Mesothelial cell of epicardium (in vitro differentiated cells): ENCODE measurements around the gene CRYAB. TPM values are rescaled to one million over a fixed set of nuclear protein-coding genes. Genes with fewer than 3 reads are reported as not detected.
"Not testable (repeated sequence)": the region's sequence is repeated elsewhere in the genome, so short reads cannot be mapped to it uniquely, and the experiment has no call there.

ENCODE experiments used
- DNase-seq, 2 experiments: peaks; one replicate each; pipeline ENCODE4 v3.0.0; 2021; ENCODE audit warnings: low spot score in 2 of 2; ENCODE audit not compliant: unreplicated experiment in 2 of 2
- H3K27ac Mint-ChIP-seq: 2 replicates; pipeline ENCODE4 v1.8.0; 2021; ENCODE audit warnings: mixed read lengths
- H3K27me3 Mint-ChIP-seq: 2 replicates; pipeline ENCODE4 v1.8.0; 2021; ENCODE audit warnings: low read depth, mixed read lengths
- H3K36me3 Mint-ChIP-seq: 2 replicates; pipeline ENCODE4 v1.8.0; 2021; ENCODE audit warnings: mixed read lengths
- H3K4me1 Mint-ChIP-seq: 2 replicates; pipeline ENCODE4 v1.8.0; 2021; ENCODE audit warnings: mixed read lengths
- H3K4me3 Mint-ChIP-seq: 2 replicates; pipeline ENCODE4 v1.8.0; 2021; ENCODE audit warnings: mild to moderate bottlenecking, moderate library complexity, mixed read lengths
- H3K9me3 Mint-ChIP-seq: 2 replicates; pipeline ENCODE4 v1.8.0; 2021; ENCODE audit warnings: mixed read lengths
- total RNA-seq: library from RNA; stranded (reverse); gene quantifications from 3 replicates; pipeline ENCODE4 v1.2.1, GENCODE V29; 2021
- TF ChIP-seq, protein P1 (sequence below): fragments of 200-600 bp; sonication (generic); IDR thresholded peaks from one replicate; pipeline ENCODE4 v1.5.0; 2021; ENCODE audit warnings: antibody characterized with exemption; ENCODE audit not compliant: unreplicated experiment

Gene CRYAB
- total RNA-seq, 1 donor from 2014 or later: 0.74 TPM

DNA sequence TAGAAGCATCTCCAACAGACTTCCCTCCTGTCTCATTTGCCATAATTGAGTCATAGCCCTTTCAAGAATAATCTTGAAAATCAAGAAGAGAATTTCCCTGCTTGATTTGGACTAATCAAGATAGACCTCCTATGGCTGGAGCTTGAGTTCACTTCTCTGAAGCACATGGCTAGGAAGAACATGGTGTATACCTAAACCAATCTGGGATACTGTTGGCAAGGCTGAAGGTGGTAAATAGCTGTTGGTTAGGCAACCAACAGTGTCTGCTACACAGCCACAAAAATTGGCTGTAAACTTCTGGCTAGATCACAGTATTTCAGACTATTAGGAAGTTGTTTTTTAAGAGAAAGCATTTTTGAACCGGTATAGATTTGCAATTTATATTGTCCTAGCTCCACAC is 4.9 kb downstream of the CRYAB start:
- DNase-seq: no peak
- no peak overlapping the region for H3K4me3 Mint-ChIP-seq
- no peak overlapping the region for H3K27ac Mint-ChIP-seq
- TF ChIP-seq, protein P1, sequence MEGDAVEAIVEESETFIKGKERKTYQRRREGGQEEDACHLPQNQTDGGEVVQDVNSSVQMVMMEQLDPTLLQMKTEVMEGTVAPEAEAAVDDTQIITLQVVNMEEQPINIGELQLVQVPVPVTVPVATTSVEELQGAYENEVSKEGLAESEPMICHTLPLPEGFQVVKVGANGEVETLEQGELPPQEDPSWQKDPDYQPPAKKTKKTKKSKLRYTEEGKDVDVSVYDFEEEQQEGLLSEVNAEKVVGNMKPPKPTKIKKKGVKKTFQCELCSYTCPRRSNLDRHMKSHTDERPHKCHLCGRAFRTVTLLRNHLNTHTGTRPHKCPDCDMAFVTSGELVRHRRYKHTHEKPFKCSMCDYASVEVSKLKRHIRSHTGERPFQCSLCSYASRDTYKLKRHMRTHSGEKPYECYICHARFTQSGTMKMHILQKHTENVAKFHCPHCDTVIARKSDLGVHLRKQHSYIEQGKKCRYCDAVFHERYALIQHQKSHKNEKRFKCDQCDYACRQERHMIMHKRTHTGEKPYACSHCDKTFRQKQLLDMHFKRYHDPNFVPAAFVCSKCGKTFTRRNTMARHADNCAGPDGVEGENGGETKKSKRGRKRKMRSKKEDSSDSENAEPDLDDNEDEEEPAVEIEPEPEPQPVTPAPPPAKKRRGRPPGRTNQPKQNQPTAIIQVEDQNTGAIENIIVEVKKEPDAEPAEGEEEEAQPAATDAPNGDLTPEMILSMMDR: no peak
- peaks cover 20% of the 10 kb centered on the region for H3K4me1 Mint-ChIP-seq
- H3K27me3 Mint-ChIP-seq: no peaks in the 10 kb centered on the region
- peaks cover 8% of the 10 kb centered on the region for H3K36me3 Mint-ChIP-seq
- peaks cover 6% of the 10 kb centered on the region for H3K9me3 Mint-ChIP-seq

DNA sequence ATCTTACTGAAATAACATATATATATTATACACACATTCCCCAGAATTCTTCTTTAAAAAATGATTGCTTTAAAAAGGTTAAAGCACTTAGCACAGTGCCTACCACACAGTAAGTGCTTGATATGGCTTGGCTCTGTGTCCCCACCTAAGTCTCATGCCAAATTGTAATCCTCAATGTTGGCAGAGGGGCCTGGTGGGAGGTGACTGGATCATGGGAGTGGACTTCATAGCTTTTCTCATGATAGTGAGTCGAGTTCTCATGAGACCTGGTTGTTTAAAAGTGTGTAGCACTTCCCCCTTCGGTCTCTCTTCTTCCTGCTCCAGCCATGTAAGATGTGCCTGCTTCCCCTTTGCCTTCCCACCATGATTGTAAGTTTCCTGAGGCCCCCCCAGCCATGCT is 6.2 kb downstream of the CRYAB start:
- Mint-ChIP-seq H3K9me3 (peaks cover 6% of the 10 kb centered on the region), H3K27ac (no peak overlapping the region), H3K36me3 (peaks cover 8% of the 10 kb centered on the region), H3K27me3 (no peaks in the 10 kb centered on the region), H3K4me1 (peaks cover 11% of the 10 kb centered on the region), H3K4me3 (no peak overlapping the region)
- DNase-seq: no peak
- TF ChIP-seq, protein P1: no peak

DNA sequence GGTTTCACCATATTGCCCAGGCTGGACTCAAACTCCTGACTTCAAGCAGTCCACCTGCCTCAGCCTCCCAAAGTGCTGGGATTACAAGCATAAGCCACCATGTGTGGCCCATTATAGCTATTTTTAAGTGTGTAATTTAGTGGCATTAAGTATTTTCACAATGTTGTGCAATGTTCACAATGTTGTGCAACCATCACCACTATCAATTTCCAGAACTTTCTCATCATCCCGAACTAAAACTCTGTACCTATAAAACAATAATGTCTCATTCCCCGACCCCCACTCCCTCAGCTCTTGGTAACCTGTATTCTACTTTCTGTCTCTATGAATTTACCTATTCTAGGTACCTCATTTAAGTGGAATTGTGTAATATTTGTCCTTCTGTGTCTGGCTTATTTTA is 24.7 kb downstream of the CRYAB start:
- Mint-ChIP-seq H3K27me3 (no peaks in the 10 kb centered on the region), H3K36me3 (peaks cover 10% of the 10 kb centered on the region), H3K27ac (no peak overlapping the region), H3K4me3 (no peak overlapping the region), H3K9me3 (peaks cover 12% of the 10 kb centered on the region), H3K4me1 (no peaks in the 10 kb centered on the region)
- no peak for DNase-seq
- TF ChIP-seq, protein P1: no peak

DNA sequence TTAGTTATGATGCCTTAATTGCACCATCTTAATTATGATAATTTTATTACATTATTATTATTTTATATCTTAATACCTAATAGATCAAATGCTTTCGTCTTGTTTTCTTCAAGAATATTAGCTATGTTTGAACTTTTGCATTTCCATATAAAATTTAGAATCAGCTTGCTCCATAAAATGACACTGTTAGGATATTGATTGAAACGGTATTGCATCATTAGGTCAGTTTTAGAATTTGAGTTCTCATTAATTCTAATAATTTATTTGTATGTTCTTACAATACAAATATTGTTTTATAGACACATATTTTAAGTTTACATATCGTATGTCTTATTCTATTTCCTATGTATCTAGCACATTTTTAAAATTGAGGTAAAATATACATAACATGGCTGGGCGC is 25.5 kb downstream of the CRYAB start:
- H3K4me3 Mint-ChIP-seq: no peak overlapping the region
- TF ChIP-seq, protein P1: no peak
- H3K4me1 Mint-ChIP-seq: no peaks in the 10 kb centered on the region
- peaks cover 10% of the 10 kb centered on the region for H3K36me3 Mint-ChIP-seq
- no peak for DNase-seq
- H3K9me3 Mint-ChIP-seq: peaks cover 7% of the 10 kb centered on the region
- H3K27ac Mint-ChIP-seq: no peak overlapping the region
- H3K27me3 Mint-ChIP-seq: no peaks in the 10 kb centered on the region

DNA sequence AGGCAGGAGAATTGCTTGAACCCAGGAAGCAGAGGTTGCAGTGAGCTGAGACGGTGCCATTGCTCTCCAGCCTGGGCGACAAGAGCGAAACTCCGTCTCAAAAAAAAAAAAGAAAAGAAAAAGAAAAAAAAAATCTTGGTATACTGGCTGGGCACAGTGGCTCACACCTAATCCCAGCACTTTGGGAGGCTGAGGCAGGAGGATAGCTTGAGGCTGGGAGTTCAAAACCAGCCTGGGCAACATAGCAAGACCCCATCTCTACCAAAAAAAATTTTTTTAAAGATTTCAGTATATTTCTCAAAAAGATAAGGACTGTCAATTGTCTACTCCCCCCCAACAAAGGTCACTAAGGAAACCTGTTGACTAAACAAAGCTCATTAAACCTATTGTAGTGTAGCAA is 26.5 kb downstream of the CRYAB start:
- not testable (repeated sequence) for H3K9me3 Mint-ChIP-seq, H3K27ac Mint-ChIP-seq, DNase-seq, H3K4me1 Mint-ChIP-seq, H3K4me3 Mint-ChIP-seq, H3K36me3 Mint-ChIP-seq, H3K27me3 Mint-ChIP-seq

DNA sequence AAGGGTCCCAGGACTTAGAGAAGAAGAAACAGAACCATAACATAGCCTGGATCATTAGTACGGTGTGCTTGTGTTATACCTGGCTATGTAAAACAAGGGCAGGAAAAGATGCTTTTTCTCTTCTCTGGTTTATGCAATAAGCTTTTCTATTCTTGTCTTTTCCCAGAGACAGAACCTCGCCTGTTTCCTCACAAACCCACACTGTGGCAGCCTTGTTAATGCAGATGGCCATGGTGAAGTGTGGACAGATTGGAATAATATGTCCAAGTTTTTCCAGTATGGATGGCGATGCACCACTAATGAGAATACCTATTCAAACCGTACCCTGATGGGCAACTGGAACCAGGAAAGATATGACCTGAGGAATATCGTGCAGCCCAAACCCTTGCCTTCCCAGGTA is 29.4 kb downstream of the CRYAB start:
- Mint-ChIP-seq H3K4me3 (no peak overlapping the region), H3K27ac (no peak overlapping the region), H3K36me3 (peaks cover 4% of the 10 kb centered on the region), H3K27me3 (no peaks in the 10 kb centered on the region), H3K4me1 (peaks cover 12% of the 10 kb centered on the region), H3K9me3 (no peaks in the 10 kb centered on the region)
- no peak for DNase-seq
- TF ChIP-seq, protein P1: no peak
